ENCODE measurements around the gene TRIM14. TPM values are rescaled to one million over a fixed set of nuclear protein-coding genes. Genes with fewer than 3 reads are reported as not detected.

The TRIM14 gene
- polyA plus RNA-seq, 5 donors, result 8.3 to 10.3 (median 9.6) TPM

Other genes with a start within 250 kb of the TRIM14 start
- gene TRMO, start 196.7 kb downstream of the TRIM14 start, polyA plus RNA-seq (ENCODE audit: insufficient read depth in 1 of 5, insufficient read length in 5 of 5, low replicate concordance in 1 of 5), result 10 to 100 TPM; 14.2 to 19.2 (median 14.6) TPM
- gene HEMGN, start 181.1 kb downstream of the TRIM14 start, polyA plus RNA-seq (ENCODE audit: insufficient read depth in 1 of 5, insufficient read length in 5 of 5, low replicate concordance in 1 of 5), result 10 to 100 TPM in 1 of 5 donors, 1 to 10 TPM in 4; 4.9 to 22.2 (median 5.7) TPM
- gene ANP32B, start 135.9 kb downstream of the TRIM14 start, polyA plus RNA-seq (ENCODE audit: insufficient read depth in 1 of 5, insufficient read length in 5 of 5, low replicate concordance in 1 of 5), result 100 to 1,000 TPM; 228 to 321 (median 273) TPM
- gene NANS, start 62.5 kb downstream of the TRIM14 start, polyA plus RNA-seq (ENCODE audit: insufficient read depth in 1 of 5, insufficient read length in 5 of 5, low replicate concordance in 1 of 5), result 10 to 100 TPM; 36.5 to 53.0 (median 39.9) TPM
- gene CORO2A, start 73.4 kb upstream of the TRIM14 start, polyA plus RNA-seq (ENCODE audit: insufficient read depth in 1 of 5, insufficient read length in 5 of 5, low replicate concordance in 1 of 5), result 10 to 100 TPM in 1 of 5 donors, 1 to 10 TPM in 4; 7.4 to 10.0 (median 8.8) TPM
- gene TBC1D2, start 136.4 kb upstream of the TRIM14 start, polyA plus RNA-seq (ENCODE audit: insufficient read depth in 1 of 5, insufficient read length in 5 of 5, low replicate concordance in 1 of 5), result 10 to 100 TPM; 13.8 to 24.6 (median 21.7) TPM

Data from right lung (tissue), 5 donors.